Right lobe of liver (tissue), 4 donors: Measurements from ENCODE around the gene ZNF592.

Experiments used
- CTCF ChIP-seq, 4 donors: fragments of 200-600 bp in 3 of 4; fragments of 450-650 bp in 1 of 4; IDR thresholded peaks; one replicate each; pipeline versions ENCODE4 v1.5.1 to v1.8.0; 2016 to 2022; ENCODE audit warnings: antibody characterized with exemption in 4 of 4, mild to moderate bottlenecking in 2 of 4
- POLR2A ChIP-seq: fragments of 450-650 bp; IDR thresholded peaks from one replicate; pipeline ENCODE4 v1.6.1; 2017; ENCODE audit warnings: antibody characterized with exemption, mild to moderate bottlenecking
- donor health status: DM: no; HTN: no; CAD: no.
- donor health status: DM: no; HTN: no; CAD: no.
- donor health status: DM: no; HTN: yes; CAD: no.

GRCh38 chr15:84813435-84813834 is 65.0 kb downstream of the ZNF592 start:
- TF ChIP-seq CTCF (IDR thresholded peaks at IDR 0.05) (no peak), POLR2A (no peak)
